Muscle layer of duodenum (tissue), 2 donors: Measurements from ENCODE around the gene MRPL52.

ENCODE experiments used
- H3K27ac ChIP-seq: one replicate; pipeline ENCODE4 v1.7.0; 2013; ENCODE audit warnings: mild to moderate bottlenecking, low read length
- H3K27me3 ChIP-seq: one replicate; pipeline ENCODE4 v1.7.0; 2013; ENCODE audit warnings: low read depth, mild to moderate bottlenecking, control low read depth, low read length
- H3K36me3 ChIP-seq, 2 donors: one replicate each; pipeline ENCODE4 v1.7.0; 2013; ENCODE audit warnings: low read length in 2 of 2, control low read depth in 1 of 2, mild to moderate bottlenecking in 1 of 2; ENCODE audit not compliant: insufficient read depth in 2 of 2, control insufficient read depth in 1 of 2
- H3K4me1 ChIP-seq, 2 donors: one replicate each; pipeline ENCODE4 v1.7.0; 2013; ENCODE audit warnings: low read length in 2 of 2, mild to moderate bottlenecking in 2 of 2, control low read depth in 1 of 2, moderate library complexity in 1 of 2; ENCODE audit not compliant: insufficient read depth in 2 of 2, control insufficient read depth in 1 of 2
- H3K4me3 ChIP-seq, 2 donors: one replicate each; pipeline ENCODE4 v1.7.0; 2013; ENCODE audit warnings: low read length in 2 of 2, low read depth in 1 of 2, mild to moderate bottlenecking in 1 of 2
- H3K9me3 ChIP-seq, 2 donors: one replicate each; pipeline ENCODE4 v1.7.0; 2013; ENCODE audit warnings: low read length in 2 of 2, control low read depth in 1 of 2, mild to moderate bottlenecking in 1 of 2; ENCODE audit not compliant: control insufficient read depth in 1 of 2
- donor health status: healthy.

Gene MRPL52

DNA sequence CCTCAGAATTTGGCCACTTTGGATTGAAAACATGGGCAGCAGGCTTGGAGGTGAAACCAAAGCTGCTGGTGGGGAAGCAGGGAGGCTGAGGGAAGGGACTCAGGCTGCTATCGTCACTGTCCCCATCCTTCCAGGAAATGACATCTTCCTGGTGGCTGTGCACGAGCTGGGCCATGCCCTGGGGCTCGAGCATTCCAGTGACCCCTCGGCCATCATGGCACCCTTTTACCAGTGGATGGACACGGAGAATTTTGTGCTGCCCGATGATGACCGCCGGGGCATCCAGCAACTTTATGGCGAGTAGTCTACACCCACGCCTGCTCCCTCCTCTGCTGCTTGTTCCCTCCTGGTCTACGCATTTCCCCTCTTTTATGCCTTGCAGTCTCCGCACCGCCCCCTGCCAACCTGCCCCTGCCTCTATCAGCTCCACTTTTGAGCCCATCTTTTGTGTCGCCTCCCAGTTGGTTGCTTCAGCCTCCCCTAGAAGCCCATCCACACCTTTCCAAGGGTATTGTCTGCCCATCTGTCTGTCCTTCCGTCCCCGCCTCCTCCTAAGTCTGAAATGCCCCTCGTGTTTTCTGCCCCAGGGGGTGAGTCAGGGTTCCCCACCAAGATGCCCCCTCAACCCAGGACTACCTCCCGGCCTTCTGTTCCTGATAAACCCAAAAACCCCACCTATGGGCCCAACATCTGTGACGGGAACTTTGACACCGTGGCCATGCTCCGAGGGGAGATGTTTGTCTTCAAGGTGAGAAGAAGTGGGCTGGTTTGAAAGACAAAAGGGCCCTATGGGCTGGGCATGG is 13.6 kb downstream of the MRPL52 start:
- H3K4me3 ChIP-seq = no peak overlapping the region
- H3K9me3 ChIP-seq = no peaks in the 10 kb centered on the region
- H3K27me3 ChIP-seq = no peaks in the 10 kb centered on the region
- H3K27ac ChIP-seq = no peak overlapping the region
- H3K36me3 ChIP-seq = peaks cover 49 to 67% of the 10 kb centered on the region in 2 donors
- H3K4me1 ChIP-seq = peaks cover 20 to 48% of the 10 kb centered on the region in 2 donors

DNA sequence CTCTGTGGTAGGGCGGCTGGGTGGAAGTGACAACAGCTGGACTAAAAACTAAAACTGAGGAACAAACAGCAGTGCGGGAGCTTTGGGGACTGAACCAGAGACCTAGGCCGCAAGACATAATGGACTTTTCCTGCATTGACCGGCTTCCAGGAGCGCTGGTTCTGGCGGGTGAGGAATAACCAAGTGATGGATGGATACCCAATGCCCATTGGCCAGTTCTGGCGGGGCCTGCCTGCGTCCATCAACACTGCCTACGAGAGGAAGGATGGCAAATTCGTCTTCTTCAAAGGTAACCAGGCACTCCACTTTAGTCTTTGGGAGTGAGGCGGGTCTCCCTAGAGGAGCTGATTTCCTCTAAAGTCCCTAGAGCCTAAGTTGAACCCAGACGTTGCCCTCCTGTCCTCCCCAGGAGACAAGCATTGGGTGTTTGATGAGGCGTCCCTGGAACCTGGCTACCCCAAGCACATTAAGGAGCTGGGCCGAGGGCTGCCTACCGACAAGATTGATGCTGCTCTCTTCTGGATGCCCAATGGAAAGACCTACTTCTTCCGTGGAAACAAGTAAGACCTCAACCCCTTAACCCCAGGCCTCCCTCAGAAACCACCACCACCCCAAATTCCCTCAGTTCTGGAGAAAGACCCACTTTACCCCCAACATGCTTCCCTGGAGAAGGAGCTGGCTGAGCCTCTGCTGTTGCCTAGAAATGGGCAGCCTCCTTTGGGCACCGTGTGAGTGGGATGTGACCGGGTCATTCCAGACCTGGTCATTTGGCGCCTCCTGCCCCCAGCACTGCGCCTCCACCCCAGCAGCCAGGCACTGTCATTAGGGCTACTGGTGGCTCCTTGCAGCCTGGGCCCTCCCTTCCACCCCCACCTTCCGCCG is 14.8 kb downstream of the MRPL52 start:
- Histone ChIP-seq H3K27ac (no peak overlapping the region), H3K27me3 (no peaks in the 10 kb centered on the region), H3K4me1 (peaks cover 8 to 48% of the 10 kb centered on the region in 2 donors), H3K36me3 (peaks cover 49 to 59% of the 10 kb centered on the region in 2 donors), H3K9me3 (no peaks in the 10 kb centered on the region), H3K4me3 (no peak overlapping the region)

DNA sequence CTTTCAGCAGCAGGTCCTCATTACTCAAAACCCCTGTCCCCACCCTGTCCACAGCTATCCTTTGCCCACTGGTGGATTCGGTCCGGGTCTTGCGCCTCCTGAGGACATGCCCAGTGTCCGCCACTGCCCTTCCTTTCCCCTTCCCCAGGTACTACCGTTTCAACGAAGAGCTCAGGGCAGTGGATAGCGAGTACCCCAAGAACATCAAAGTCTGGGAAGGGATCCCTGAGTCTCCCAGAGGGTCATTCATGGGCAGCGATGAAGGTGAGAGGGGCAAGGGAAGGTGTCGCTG is 15.4 kb downstream of the MRPL52 start:
- H3K27me3 ChIP-seq = no peaks in the 10 kb centered on the region
- peaks cover 49 to 59% of the 10 kb centered on the region in 2 donors for H3K36me3 ChIP-seq
- H3K9me3 ChIP-seq = no peaks in the 10 kb centered on the region
- peaks cover 6 to 48% of the 10 kb centered on the region in 2 donors for H3K4me1 ChIP-seq
- no peak overlapping the region for H3K4me3 ChIP-seq
- no peak overlapping the region for H3K27ac ChIP-seq

DNA sequence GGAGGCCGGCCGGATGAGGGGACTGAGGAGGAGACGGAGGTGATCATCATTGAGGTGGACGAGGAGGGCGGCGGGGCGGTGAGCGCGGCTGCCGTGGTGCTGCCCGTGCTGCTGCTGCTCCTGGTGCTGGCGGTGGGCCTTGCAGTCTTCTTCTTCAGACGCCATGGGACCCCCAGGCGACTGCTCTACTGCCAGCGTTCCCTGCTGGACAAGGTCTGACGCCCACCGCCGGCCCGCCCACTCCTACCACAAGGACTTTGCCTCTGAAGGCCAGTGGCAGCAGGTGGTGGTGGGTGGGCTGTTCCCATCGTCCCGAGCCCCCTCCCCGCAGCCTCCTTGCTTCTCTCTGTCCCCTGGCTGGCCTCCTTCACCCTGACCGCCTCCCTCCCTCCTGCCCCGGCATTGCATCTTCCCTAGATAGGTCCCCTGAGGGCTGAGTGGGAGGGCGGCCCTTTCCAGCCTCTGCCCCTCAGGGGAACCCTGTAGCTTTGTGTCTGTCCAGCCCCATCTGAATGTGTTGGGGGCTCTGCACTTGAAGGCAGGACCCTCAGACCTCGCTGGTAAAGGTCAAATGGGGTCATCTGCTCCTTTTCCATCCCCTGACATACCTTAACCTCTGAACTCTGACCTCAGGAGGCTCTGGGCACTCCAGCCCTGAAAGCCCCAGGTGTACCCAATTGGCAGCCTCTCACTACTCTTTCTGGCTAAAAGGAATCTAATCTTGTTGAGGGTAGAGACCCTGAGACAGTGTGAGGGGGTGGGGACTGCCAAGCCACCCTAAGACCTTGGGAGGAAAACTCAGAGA is 16.3 kb downstream of the MRPL52 start:
- peak overlapping the region; percentile 29 for H3K27ac ChIP-seq
- peaks cover 47 to 59% of the 10 kb centered on the region in 2 donors for H3K36me3 ChIP-seq

DNA sequence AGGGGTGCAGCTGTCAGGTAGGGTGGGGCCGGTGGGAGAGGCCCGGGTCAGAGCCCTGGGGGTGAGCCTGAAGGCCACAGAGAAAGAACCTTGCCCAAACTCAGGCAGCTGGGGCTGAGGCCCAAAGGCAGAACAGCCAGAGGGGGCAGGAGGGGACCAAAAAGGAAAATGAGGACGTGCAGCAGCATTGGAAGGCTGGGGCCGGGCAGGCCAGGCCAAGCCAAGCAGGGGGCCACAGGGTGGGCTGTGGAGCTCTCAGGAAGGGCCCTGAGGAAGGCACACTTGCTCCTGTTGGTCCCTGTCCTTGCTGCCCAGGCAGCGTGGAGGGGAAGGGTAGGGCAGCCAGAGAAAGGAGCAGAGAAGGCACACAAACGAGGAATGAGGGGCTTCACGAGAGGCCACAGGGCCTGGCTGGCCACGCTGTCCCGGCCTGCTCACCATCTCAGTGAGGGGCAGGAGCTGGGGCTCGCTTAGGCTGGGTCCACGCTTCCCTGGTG is 17.2 kb downstream of the MRPL52 start:
- Histone ChIP-seq H3K9me3 (no peaks in the 10 kb centered on the region), H3K4me1 (peaks cover 19 to 61% of the 10 kb centered on the region in 2 donors), H3K27me3 (no peaks in the 10 kb centered on the region), H3K4me3 (no peak overlapping the region), H3K36me3 (peaks cover 39 to 54% of the 10 kb centered on the region in 2 donors), H3K27ac (peak overlapping the region; percentile 29)

More for the DNA sequence above, 16.3 kb downstream of the MRPL52 start:
- Histone ChIP-seq H3K27me3 (no peaks in the 10 kb centered on the region), H3K4me1 (peaks cover 11 to 54% of the 10 kb centered on the region in 2 donors), H3K9me3 (no peaks in the 10 kb centered on the region), H3K4me3 (no peak overlapping the region)

DNA sequence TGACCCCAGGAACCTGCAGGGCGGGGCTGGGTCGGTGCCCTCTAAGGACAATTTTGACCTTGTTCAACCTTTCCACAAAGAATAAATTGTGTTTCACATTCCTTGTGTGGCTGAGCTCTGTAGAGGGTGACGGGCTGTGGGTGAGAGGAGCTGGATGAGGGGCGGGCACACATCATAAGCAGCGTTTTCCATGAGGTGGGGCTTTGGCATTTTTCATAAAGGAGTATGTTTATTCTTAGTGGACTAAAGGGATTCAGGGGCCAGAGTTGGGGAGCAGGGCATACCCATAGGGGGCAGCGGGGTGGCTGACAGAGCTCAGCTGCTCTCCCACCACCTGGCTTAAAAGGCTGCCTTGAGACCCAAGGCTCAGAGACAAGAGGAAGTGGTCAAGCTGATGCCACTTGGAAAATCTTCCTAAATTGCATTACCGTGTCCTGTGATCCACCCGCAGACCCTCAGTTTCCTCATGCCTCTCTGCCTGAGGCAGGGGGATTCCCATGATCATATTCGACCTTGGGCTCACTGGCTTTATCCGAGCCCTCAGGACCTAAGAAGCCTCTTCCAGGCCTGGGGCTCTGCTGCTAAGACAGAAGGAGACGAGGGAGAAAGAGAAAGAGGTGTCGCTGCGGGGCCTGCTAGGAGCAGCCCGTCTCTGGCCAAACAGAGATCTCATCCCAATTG is 18.1 kb downstream of the MRPL52 start:
- Histone ChIP-seq H3K4me3 (peak overlapping the region in 1 of 2 donors; percentile 9), H3K27ac (peak overlapping the region; percentile 80), H3K36me3 (peaks cover 31 to 44% of the 10 kb centered on the region in 2 donors), H3K4me1 (peaks cover 22 to 60% of the 10 kb centered on the region in 2 donors), H3K27me3 (no peaks in the 10 kb centered on the region), H3K9me3 (no peaks in the 10 kb centered on the region)

DNA sequence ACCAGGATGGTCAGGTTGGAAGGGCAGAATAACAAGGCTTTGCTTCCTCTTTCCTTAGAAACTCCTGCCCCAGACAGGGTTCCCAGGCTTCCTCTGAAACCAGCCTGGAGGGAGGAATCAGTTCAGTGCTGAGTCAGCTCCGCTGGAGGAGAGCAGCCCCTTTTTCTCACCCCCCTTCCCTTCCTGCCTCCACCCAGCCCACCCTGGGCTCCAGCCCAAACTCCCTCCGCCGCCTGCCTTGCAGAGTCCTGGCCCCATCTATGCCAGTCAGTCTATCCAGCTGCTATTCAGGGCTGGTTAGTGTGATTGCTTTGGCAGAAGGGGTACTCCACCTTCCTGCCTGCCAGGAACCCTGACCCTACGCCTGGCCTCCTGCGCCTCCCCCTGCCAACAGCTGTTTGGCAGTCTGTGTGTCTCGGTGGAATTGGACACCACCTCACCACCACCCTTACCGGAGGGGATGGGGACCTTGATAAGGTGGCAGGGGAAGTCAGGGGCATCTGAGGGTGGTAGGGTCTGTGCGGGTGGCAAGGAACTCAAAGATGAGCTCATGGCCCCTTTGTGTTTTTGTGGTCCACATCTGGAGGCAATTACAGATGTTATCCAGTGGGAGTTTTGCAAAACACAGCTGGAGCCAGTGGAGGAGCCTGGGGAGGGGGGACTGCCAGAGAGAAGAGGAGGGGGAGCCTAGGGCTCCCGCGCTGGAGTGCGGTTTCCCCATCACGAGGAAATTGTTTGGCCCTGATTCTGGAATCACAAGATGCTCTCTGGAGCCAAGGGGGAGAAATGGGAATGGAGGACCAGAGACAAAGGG is 18.9 kb downstream of the MRPL52 start:
- H3K27ac ChIP-seq = peak overlapping the region; percentile 80
- H3K36me3 ChIP-seq = peaks cover 23 to 37% of the 10 kb centered on the region in 2 donors
- peaks cover 22 to 68% of the 10 kb centered on the region in 2 donors for H3K4me1 ChIP-seq
- no peaks in the 10 kb centered on the region for H3K9me3 ChIP-seq
- H3K27me3 ChIP-seq = no peaks in the 10 kb centered on the region
- peak overlapping the region in 1 of 2 donors; percentile 31 for H3K4me3 ChIP-seq

DNA sequence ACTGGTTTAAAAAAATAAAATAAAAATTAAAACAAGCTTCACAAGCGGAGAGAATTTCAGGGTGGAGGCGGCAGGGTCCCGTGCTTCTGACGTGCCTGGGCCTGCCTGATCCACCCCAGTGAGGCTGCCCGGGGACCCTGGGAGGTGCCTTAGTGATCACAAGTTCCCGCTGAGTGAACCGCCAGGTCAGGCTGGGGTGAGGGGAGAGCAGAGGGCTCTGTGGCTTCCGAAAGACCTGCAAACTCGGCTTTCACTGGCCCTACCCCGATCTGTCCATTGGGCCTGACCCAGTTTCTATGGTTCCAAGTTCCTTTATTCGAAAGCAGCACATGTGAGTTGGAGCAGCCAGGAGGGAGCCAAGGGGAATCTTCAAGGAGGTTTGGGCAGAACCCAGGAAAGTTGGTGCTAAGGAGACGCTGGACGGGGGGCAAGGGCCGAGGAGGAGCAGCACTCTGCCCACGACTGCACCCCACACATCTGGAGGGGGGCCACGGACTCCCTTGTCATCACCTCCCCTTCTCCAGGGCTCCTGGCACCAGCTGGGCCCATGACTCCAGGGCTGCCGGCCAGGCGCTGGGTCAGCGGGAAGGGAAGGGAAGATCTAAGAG is 19.6 kb downstream of the MRPL52 start:
- H3K4me1 ChIP-seq = peaks cover 22 to 69% of the 10 kb centered on the region in 2 donors
- peak overlapping the region in 1 of 2 donors; percentile 31 for H3K4me3 ChIP-seq

DNA sequence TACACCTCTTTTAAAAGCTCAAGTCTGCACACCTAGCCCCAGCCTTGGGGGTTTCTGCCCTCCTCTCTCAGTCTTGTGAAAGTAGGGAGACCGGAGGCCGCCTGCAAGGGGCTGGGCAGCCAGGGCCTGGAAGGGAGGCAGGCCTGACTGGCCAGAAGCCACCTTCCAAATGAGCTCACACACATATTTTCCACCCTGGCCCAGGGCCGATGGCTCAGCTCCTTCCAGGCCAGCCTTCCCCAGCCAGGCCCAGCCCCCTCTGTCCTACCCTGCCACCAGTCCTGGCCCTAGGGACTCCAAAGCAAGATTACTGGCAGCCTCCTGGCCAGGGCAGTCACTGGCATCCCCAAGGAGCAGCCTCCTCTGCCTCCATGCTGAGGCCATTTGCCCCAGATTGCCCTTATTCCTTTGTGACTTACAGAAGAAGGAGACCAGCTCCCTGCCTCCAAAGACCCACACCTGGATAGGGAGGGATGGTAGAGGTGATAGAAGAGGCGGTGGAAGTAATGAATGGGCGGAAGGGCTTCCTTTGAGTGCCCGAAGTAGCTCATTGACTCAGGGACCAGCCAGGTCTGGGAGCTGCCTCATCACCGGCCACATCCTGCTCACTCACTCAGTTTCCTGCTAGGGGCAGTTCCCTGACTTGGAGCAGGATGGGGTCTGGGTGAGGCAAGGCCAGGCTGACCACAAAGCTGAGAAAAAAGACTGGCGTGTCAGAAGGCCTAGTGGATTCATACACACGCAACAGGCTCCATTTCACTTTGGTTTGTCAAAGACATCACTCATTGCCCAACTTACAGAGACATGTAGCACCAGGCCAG is 21.5 kb downstream of the MRPL52 start:
- peaks cover 4 to 14% of the 10 kb centered on the region in 2 donors for H3K36me3 ChIP-seq
- no peaks in the 10 kb centered on the region for H3K9me3 ChIP-seq
- no peaks in the 10 kb centered on the region for H3K27me3 ChIP-seq
- peaks cover 22 to 63% of the 10 kb centered on the region in 2 donors for H3K4me1 ChIP-seq
- peak overlapping the region; percentile 88 for H3K27ac ChIP-seq
- no peak overlapping the region for H3K4me3 ChIP-seq

More for the DNA sequence above, 19.6 kb downstream of the MRPL52 start:
- Histone ChIP-seq H3K36me3 (peaks cover 20 to 31% of the 10 kb centered on the region in 2 donors), H3K9me3 (no peaks in the 10 kb centered on the region), H3K27me3 (no peaks in the 10 kb centered on the region), H3K27ac (peak overlapping the region; percentile 80)
